Neural progenitor cell (in vitro differentiated cells): ENCODE results near the gene CPXM2. TPM values are rescaled to one million over a fixed set of nuclear protein-coding genes. Genes with fewer than 3 reads are reported as not detected.

Experiments used
- DNase-seq: peaks from one replicate; pipeline ENCODE4 v3.0.0-alpha.2; 2016; ENCODE audit warnings: low spot score
- H2AFZ ChIP-seq: fragments of 200-600 bp; sonication (generic); replicated peaks from 2 replicates; pipeline ENCODE4 v1.6.1; 2016; ENCODE audit warnings: antibody characterized with exemption
- H3F3A ChIP-seq: fragments of 200-600 bp; sonication (generic); 2 replicates; pipeline ENCODE4 v1.6.1; 2016; ENCODE audit warnings: antibody characterized with exemption, low read depth
- H3K27ac ChIP-seq: fragments of 200-600 bp; sonication (generic); 2 replicates; pipeline ENCODE4 v1.5.1; 2016; ENCODE audit warnings: mild to moderate bottlenecking
- H3K27me3 ChIP-seq: fragments of 200-600 bp; sonication (generic); 2 replicates; pipeline ENCODE4 v1.6.1; 2016; ENCODE audit warnings: mild to moderate bottlenecking, moderate library complexity
- H3K36me3 ChIP-seq: fragments of 200-600 bp; sonication (generic); 2 replicates; pipeline ENCODE4 v1.5.1; 2016
- H3K4me1 ChIP-seq: fragments of 200-600 bp; sonication (generic); 2 replicates; pipeline ENCODE4 v1.6.1; 2016; ENCODE audit warnings: mixed run types
- H3K4me2 ChIP-seq: fragments of 200-600 bp; sonication (generic); 2 replicates; pipeline ENCODE4 v1.6.1; 2016
- H3K4me3 ChIP-seq: fragments of 200-600 bp; sonication (generic); 2 replicates; pipeline ENCODE4 v1.5.1; 2016
- H3K79me2 ChIP-seq: fragments of 200-600 bp; sonication (generic); 2 replicates; pipeline ENCODE4 v1.6.1; 2016; ENCODE audit warnings: low read depth
- H3K9ac ChIP-seq: fragments of 200-600 bp; sonication (generic); 2 replicates; pipeline ENCODE4 v1.6.1; 2016
- H3K9me3 ChIP-seq: fragments of 200-600 bp; sonication (generic); 2 replicates; pipeline ENCODE4 v1.5.1; 2016; ENCODE audit warnings: low read depth
- H4K20me1 ChIP-seq: fragments of 200-600 bp; sonication (generic); 2 replicates; pipeline ENCODE4 v1.6.1; 2016; ENCODE audit warnings: low read depth
- H3K27ac Mint-ChIP-seq: 3 replicates; pipeline ENCODE4 v1.8.0; 2021; ENCODE audit warnings: mixed read lengths
- H3K27me3 Mint-ChIP-seq: 2 replicates; pipeline ENCODE4 v1.8.0; 2022; ENCODE audit warnings: low read depth, mild to moderate bottlenecking, inconsistent platforms, moderate library complexity, mixed read lengths; ENCODE audit not compliant: insufficient read depth
- H3K36me3 Mint-ChIP-seq: 3 replicates; pipeline ENCODE4 v1.8.0; 2021; ENCODE audit warnings: mixed read lengths
- H3K4me1 Mint-ChIP-seq: 3 replicates; pipeline ENCODE4 v1.8.0; 2021; ENCODE audit warnings: mixed read lengths
- H3K4me3 Mint-ChIP-seq: 3 replicates; pipeline ENCODE4 v1.8.0; 2021; ENCODE audit warnings: mild to moderate bottlenecking, moderate library complexity, mixed read lengths
- H3K9me3 Mint-ChIP-seq: 3 replicates; pipeline ENCODE4 v1.8.0; 2020; ENCODE audit warnings: mixed read lengths
- CTCF ChIP-seq: fragments of 200-600 bp; sonication (generic); IDR thresholded peaks from 2 replicates; pipeline ENCODE4 v1.5.1; 2017; ENCODE audit warnings: antibody characterized with exemption, mild to moderate bottlenecking
- EZH2 ChIP-seq: fragments of 200-600 bp; sonication (generic); IDR thresholded peaks from 2 replicates; pipeline ENCODE4 v1.6.1; 2017; ENCODE audit warnings: antibody characterized with exemption, mild to moderate bottlenecking, moderate library complexity
- EZH2phosphoT487 ChIP-seq: fragments of 200-600 bp; sonication (generic); IDR thresholded peaks from 2 replicates; pipeline ENCODE4 v1.6.1; 2017; ENCODE audit warnings: antibody characterized with exemption
- total RNA-seq: library from RNA; depleted of rRNA; stranded (reverse); fragments of >200 nt; gene quantifications from 2 replicates; pipeline ENCODE4 v1.2.3, GENCODE V29; 2015; ENCODE audit warnings: low replicate concordance

The CPXM2 gene
- total RNA-seq, 1 donor from 2014 or later, result not detected

GRCh38 chr10:123855008-123855684, 36.5 kb downstream of the CPXM2 start:
- Histone ChIP-seq H3K36me3 (no peaks in the 10 kb centered on the region), H3F3A (no peaks in the 10 kb centered on the region), H3K27me3 (no peaks in the 10 kb centered on the region), H4K20me1 (no peaks in the 10 kb centered on the region), H3K9ac (no peak overlapping the region), H3K4me3 (no peak overlapping the region), H3K79me2 (no peaks in the 10 kb centered on the region), H3K4me1 (no peaks in the 10 kb centered on the region), H3K9me3 (no peaks in the 10 kb centered on the region), H3K4me2 (no peak overlapping the region), H2AFZ (no peak overlapping the region), H3K27ac (no peak overlapping the region)
- no peak overlapping the region for H3K4me3 Mint-ChIP-seq
- no peaks in the 10 kb centered on the region for H3K36me3 Mint-ChIP-seq
- no peaks in the 10 kb centered on the region for H3K4me1 Mint-ChIP-seq
- no peak overlapping the region for H3K27ac Mint-ChIP-seq
- H3K9me3 Mint-ChIP-seq, result no peaks in the 10 kb centered on the region
- no peak for DNase-seq
- no peak for TF ChIP-seq EZH2phosphoT487
- TF ChIP-seq EZH2, result no peak
- TF ChIP-seq CTCF, result no peak
- peaks cover 2% of the 10 kb centered on the region for H3K27me3 Mint-ChIP-seq

GRCh38 chr10:123854498-123854897, 37.1 kb downstream of the CPXM2 start:
- H3K4me3 Mint-ChIP-seq, result no peak overlapping the region
- Histone ChIP-seq H3K36me3 (no peaks in the 10 kb centered on the region), H3F3A (no peaks in the 10 kb centered on the region), H3K79me2 (no peaks in the 10 kb centered on the region), H2AFZ (no peak overlapping the region), H3K4me3 (no peak overlapping the region), H3K27me3 (no peaks in the 10 kb centered on the region), H3K27ac (no peak overlapping the region), H3K9ac (no peak overlapping the region), H3K4me2 (no peak overlapping the region), H4K20me1 (no peaks in the 10 kb centered on the region), H3K4me1 (no peaks in the 10 kb centered on the region), H3K9me3 (no peaks in the 10 kb centered on the region)
- H3K27ac Mint-ChIP-seq, result no peak overlapping the region
- no peaks in the 10 kb centered on the region for H3K9me3 Mint-ChIP-seq
- no peaks in the 10 kb centered on the region for H3K4me1 Mint-ChIP-seq
- DNase-seq, result no peak
- no peaks in the 10 kb centered on the region for H3K36me3 Mint-ChIP-seq
- peaks cover 2% of the 10 kb centered on the region for H3K27me3 Mint-ChIP-seq
- TF ChIP-seq CTCF (no peak), EZH2phosphoT487 (no peak), EZH2 (no peak)

- H3K27ac ChIP-seq, result no peak overlapping the region
- no peak overlapping the region for H3K4me2 ChIP-seq
- no peaks in the 10 kb centered on the region for H3K79me2 ChIP-seq
- H3K4me3 ChIP-seq, result no peak overlapping the region
- H3K9me3 ChIP-seq, result no peaks in the 10 kb centered on the region
- Mint-ChIP-seq H3K4me3 (no peak overlapping the region), H3K36me3 (no peaks in the 10 kb centered on the region), H3K27me3 (peaks cover 2% of the 10 kb centered on the region), H3K9me3 (no peaks in the 10 kb centered on the region), H3K4me1 (no peaks in the 10 kb centered on the region), H3K27ac (no peak overlapping the region)
- H3K4me1 ChIP-seq, result no peaks in the 10 kb centered on the region
- H3K9ac ChIP-seq, result no peak overlapping the region
- no peaks in the 10 kb centered on the region for H4K20me1 ChIP-seq
- no peak for DNase-seq
- no peak overlapping the region for H2AFZ ChIP-seq
- TF ChIP-seq CTCF (no peak), EZH2phosphoT487 (no peak)
- no peaks in the 10 kb centered on the region for H3F3A ChIP-seq
- no peaks in the 10 kb centered on the region for H3K27me3 ChIP-seq
- no peaks in the 10 kb centered on the region for H3K36me3 ChIP-seq
These were observed 37.6 kb downstream of the CPXM2 start for GRCh38 chr10:123854003-123854402.
